Activated CD4-positive, alpha-beta T cell treated with anti-CD3 and anti-CD28 coated beads, Interleukin-2, amount 10 ng/mL, durations not matched to agents 24 days and 14 days (primary cell): Measurements from ENCODE around the gene ATXN2. TPM values are rescaled to one million over a fixed set of nuclear protein-coding genes. Genes with fewer than 3 reads are reported as not detected.

Experiments used
- DNase-seq: peaks from one replicate; pipeline ENCODE4 v3.0.0; 2022
- H3K27ac Mint-ChIP-seq: one replicate; pipeline ENCODE4 v1.8.0; 2022; ENCODE audit warnings: mild to moderate bottlenecking, mixed read lengths
- H3K27me3 Mint-ChIP-seq: one replicate; pipeline ENCODE4 v1.8.0; 2022; ENCODE audit warnings: mixed read lengths
- H3K36me3 Mint-ChIP-seq: one replicate; pipeline ENCODE4 v1.8.0; 2022; ENCODE audit warnings: low read depth, mild to moderate bottlenecking, mixed read lengths
- H3K4me1 Mint-ChIP-seq: one replicate; pipeline ENCODE4 v1.8.0; 2021; ENCODE audit warnings: mixed read lengths
- H3K4me3 Mint-ChIP-seq: one replicate; pipeline ENCODE4 v1.8.0; 2022; ENCODE audit warnings: mild to moderate bottlenecking, moderate library complexity, mixed read lengths
- H3K9me3 Mint-ChIP-seq: one replicate; pipeline ENCODE4 v1.8.0; 2021; ENCODE audit warnings: mixed read lengths
- intact Hi-C: fragments of 100-400 bp; cut with micrococcal nuclease; formaldehyde crosslinking; loops from one replicate; pipeline ENCODE4 v1.15.1; 2023
- total RNA-seq: library from RNA; stranded (reverse); gene quantifications from 2 replicates; pipeline ENCODE4 v1.2.3, GENCODE V29; 2022

The ATXN2 gene
- total RNA-seq, 1 donor from 2014 or later: 53.0 TPM

DNA sequence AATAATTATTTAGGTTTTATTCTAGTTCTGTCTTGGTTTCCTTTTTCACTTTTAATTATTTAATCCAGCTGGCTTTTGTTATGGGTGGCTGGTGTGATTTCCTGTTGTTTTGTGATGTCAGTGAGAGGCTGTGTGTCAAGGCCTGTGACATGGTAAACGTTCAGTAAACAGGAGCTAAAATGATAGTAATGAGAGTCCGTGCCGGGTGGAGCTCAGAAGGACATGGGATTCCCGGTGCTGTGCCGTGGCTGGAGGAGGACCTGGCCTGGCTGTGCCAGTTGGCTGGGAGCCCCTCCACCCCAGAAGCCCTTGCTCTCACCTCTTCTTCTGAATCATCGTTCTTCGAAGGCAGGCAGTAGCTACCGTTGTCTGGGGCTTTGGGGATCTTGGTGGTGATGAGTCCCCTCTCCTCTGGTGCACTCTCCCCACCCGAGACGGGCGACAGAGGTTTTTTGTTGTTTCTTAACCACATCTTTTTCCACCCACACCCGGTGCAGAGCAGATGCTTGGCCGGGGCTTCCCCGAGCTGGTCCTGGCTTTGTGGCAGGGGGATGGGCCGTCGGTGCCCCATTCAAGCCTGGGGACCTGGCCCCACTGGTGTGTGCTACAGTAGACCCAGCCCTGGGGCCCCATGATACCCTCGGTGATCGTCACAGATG lies 164.3 kb downstream of the ATXN2 start:
- peaks cover 35% of the 10 kb centered on the region for H3K36me3 Mint-ChIP-seq
- peak; percentile 96 for DNase-seq

DNA sequence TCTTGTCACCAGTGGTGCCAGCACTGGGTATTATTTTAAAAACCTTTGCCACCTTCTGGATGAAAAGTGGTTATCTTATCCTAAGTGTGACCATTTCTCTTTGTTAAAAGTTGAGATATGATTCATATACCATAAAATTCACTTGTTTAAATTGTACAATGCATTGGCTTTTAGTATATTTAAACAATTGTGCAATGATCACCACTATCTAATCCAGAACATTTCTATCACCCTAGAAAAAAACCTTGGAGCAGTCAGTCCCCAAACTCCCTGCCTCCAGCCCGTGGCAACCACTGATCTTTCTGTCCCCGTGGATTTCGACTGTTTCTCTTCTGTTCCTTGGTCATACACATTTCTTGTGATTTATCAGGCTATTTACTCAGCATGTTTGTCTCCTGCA lies 165.1 kb downstream of the ATXN2 start:
- Mint-ChIP-seq H3K9me3 (no peaks in the 10 kb centered on the region), H3K4me3 (peak overlapping the region; percentile 78), H3K27me3 (no peaks in the 10 kb centered on the region), H3K4me1 (peaks cover 86% of the 10 kb centered on the region), H3K27ac (peak overlapping the region; percentile 97), H3K36me3 (peaks cover 35% of the 10 kb centered on the region)
- intact Hi-C loops: loop anchor here (10.0 kb wide), 1 partner anchor 671 kb away; the partner anchor contains the start of gene NAA25
- no peak for DNase-seq

More for the DNA sequence above, 164.3 kb downstream of the ATXN2 start:
- intact Hi-C loops: loop anchor here (1.0 to 10.0 kb wide), 2 partner anchors 9 to 670 kb away; partner anchors contain the start of gene NAA25
- H3K27ac Mint-ChIP-seq: peak overlapping the region; percentile 97
- H3K9me3 Mint-ChIP-seq: no peaks in the 10 kb centered on the region
- H3K27me3 Mint-ChIP-seq: no peaks in the 10 kb centered on the region
- peak overlapping the region; percentile 78 for H3K4me3 Mint-ChIP-seq
- H3K4me1 Mint-ChIP-seq: peaks cover 83% of the 10 kb centered on the region

DNA sequence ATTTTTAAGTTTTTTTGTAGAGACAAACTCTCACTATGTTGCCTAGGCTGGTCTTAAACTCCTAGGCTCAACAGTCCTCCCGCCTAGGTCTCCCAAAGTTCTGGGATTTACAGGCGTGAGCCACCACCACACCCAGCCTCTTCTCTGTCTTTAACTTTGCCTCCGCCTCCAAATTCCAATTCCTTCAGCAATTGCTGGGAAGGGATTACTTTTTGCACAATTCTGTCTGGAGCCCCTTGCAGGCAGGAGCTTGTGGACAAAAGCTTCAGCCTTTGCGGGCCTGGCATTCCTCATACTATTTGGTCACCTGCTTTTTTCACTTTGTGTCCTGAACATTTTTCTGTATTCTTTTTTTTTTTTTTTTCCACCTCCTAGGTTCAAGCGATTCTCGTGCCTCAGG lies 167.3 kb downstream of the ATXN2 start:
- intact Hi-C loops: loop anchor here (10.0 kb wide), 1 partner anchor 673 kb away; the partner anchor contains the start of gene NAA25
- H3K4me1 Mint-ChIP-seq: peaks cover 79% of the 10 kb centered on the region
- DNase-seq: no peak
- H3K27ac Mint-ChIP-seq: peak overlapping the region; percentile 93
- H3K36me3 Mint-ChIP-seq: peaks cover 34% of the 10 kb centered on the region
- no peaks in the 10 kb centered on the region for H3K27me3 Mint-ChIP-seq
- no peaks in the 10 kb centered on the region for H3K9me3 Mint-ChIP-seq
- H3K4me3 Mint-ChIP-seq: peak overlapping the region; percentile 72

- intact Hi-C loops: loop anchor here (1.0 to 10.0 kb wide), 3 partner anchors 15 to 674 kb away; partner anchors contain the start of gene NAA25
- H3K27ac Mint-ChIP-seq: peak overlapping the region; percentile 93
- H3K9me3 Mint-ChIP-seq: no peaks in the 10 kb centered on the region
- no peaks in the 10 kb centered on the region for H3K27me3 Mint-ChIP-seq
- DNase-seq: peak; percentile 94
- H3K4me3 Mint-ChIP-seq: peak overlapping the region; percentile 81
- peaks cover 79% of the 10 kb centered on the region for H3K4me1 Mint-ChIP-seq
- H3K36me3 Mint-ChIP-seq: peaks cover 33% of the 10 kb centered on the region
Measured at GRCh38 chr12:111430433-111431353, 168.4 kb downstream of the ATXN2 start.

GRCh38 chr12:111429828-111430432 lies 169.2 kb downstream of the ATXN2 start:
- peaks cover 34% of the 10 kb centered on the region for H3K36me3 Mint-ChIP-seq
- intact Hi-C loops: loop anchor here (1.0 to 10.0 kb wide), 3 partner anchors 15 to 675 kb away; partner anchors contain the start of gene NAA25
- peaks cover 79% of the 10 kb centered on the region for H3K4me1 Mint-ChIP-seq
- H3K4me3 Mint-ChIP-seq: peak overlapping the region; percentile 81
- peak overlapping the region; percentile 93 for H3K27ac Mint-ChIP-seq
- DNase-seq: peak; percentile 93
- H3K27me3 Mint-ChIP-seq: no peaks in the 10 kb centered on the region
- no peaks in the 10 kb centered on the region for H3K9me3 Mint-ChIP-seq

DNA sequence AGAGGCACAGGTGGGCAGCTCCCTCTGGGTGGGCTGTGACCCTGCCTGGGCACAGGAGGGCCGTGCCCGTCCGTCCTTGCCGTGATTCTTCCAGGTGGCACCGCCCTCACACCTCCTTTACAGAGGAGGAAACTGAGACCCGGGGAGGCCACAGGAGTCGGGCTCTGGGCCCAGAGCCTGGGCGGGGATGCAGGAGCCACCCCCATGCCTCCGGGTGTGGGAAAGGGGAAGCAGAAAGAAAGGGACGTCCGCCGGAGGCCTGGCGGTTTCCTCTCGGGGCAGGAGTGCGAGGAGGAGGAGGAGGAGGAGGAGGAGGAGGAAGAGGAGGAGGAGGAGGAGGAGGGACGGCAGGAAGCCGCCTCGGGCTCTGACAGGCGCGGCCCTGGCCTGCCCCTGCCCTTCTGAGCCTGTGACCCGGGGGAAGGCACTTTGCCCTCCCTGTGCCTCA lies 170.4 kb downstream of the ATXN2 start:
- H3K4me3 Mint-ChIP-seq: peak overlapping the region; percentile 81
- H3K27me3 Mint-ChIP-seq: no peaks in the 10 kb centered on the region

DNA sequence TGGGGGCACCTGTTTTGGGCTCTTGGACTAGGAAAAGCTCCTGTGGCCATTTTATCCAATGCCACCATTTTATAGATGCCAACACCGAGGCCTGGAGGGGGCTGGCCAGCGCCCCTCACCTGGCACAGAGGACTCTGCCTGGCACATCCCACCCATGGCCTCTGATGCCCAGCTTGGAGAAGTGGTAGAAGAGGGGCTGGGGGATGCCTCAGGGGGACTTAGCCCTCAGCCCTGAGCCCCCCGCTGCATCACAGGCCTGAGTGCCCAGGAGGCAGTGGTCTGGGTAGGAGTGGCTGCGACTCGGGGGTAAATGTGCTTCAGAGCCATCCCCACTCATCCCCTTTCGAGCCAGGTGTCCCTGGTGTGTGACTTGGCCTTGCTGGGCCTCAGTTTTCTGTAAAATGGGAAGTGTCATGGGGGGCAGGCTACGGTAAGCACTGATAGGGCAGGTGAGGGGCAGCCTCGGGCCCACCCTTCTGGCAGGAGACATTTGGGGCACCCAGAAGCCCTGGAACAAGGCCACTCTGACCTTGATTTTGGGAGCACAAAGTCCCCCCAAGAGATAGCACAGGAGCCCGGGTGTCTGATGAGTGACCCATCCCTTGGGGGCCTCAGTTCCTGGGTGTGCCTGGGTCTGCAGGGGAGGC lies 170.9 kb downstream of the ATXN2 start:
- Mint-ChIP-seq H3K27ac (peak overlapping the region; percentile 95), H3K27me3 (no peaks in the 10 kb centered on the region), H3K9me3 (no peaks in the 10 kb centered on the region), H3K4me1 (peaks cover 70% of the 10 kb centered on the region), H3K4me3 (peak overlapping the region; percentile 81), H3K36me3 (peaks cover 30% of the 10 kb centered on the region)
- DNase-seq: no peak
- intact Hi-C loops: no loop called here

More for the DNA sequence above, 170.4 kb downstream of the ATXN2 start:
- H3K36me3 Mint-ChIP-seq: peaks cover 32% of the 10 kb centered on the region
- peaks cover 75% of the 10 kb centered on the region for H3K4me1 Mint-ChIP-seq
- no peaks in the 10 kb centered on the region for H3K9me3 Mint-ChIP-seq
- intact Hi-C loops: no loop called here
- H3K27ac Mint-ChIP-seq: peak overlapping the region; percentile 95
- peak; percentile 79 for DNase-seq

GRCh38 chr12:111427417-111428074 lies 171.6 kb downstream of the ATXN2 start:
- H3K27me3 Mint-ChIP-seq: no peaks in the 10 kb centered on the region
- intact Hi-C loops: no loop called here
- H3K27ac Mint-ChIP-seq: peak overlapping the region; percentile 95
- peak overlapping the region; percentile 81 for H3K4me3 Mint-ChIP-seq
- H3K4me1 Mint-ChIP-seq: peaks cover 68% of the 10 kb centered on the region
- no peaks in the 10 kb centered on the region for H3K9me3 Mint-ChIP-seq
- H3K36me3 Mint-ChIP-seq: peaks cover 29% of the 10 kb centered on the region
- DNase-seq: no peak

- H3K4me3 Mint-ChIP-seq: peak overlapping the region; percentile 62
- H3K36me3 Mint-ChIP-seq: peaks cover 32% of the 10 kb centered on the region
- no peak for DNase-seq
- intact Hi-C loops: no loop called here
- H3K4me1 Mint-ChIP-seq: peaks cover 58% of the 10 kb centered on the region
- H3K9me3 Mint-ChIP-seq: no peaks in the 10 kb centered on the region
- H3K27ac Mint-ChIP-seq: peak overlapping the region; percentile 85
- no peaks in the 10 kb centered on the region for H3K27me3 Mint-ChIP-seq
Measured at GRCh38 chr12:111426344-111427185, 172.6 kb downstream of the ATXN2 start.

GRCh38 chr12:111425655-111426054 lies 173.5 kb downstream of the ATXN2 start:
- intact Hi-C loops: no loop called here
- peaks cover 35% of the 10 kb centered on the region for H3K36me3 Mint-ChIP-seq
- H3K27me3 Mint-ChIP-seq: no peaks in the 10 kb centered on the region
- H3K9me3 Mint-ChIP-seq: no peaks in the 10 kb centered on the region
- peak overlapping the region; percentile 54 for H3K4me3 Mint-ChIP-seq
- H3K27ac Mint-ChIP-seq: peak overlapping the region; percentile 85
- H3K4me1 Mint-ChIP-seq: peaks cover 53% of the 10 kb centered on the region
- DNase-seq: no peak

GRCh38 chr12:111424793-111425251 lies 174.3 kb downstream of the ATXN2 start:
- no peaks in the 10 kb centered on the region for H3K9me3 Mint-ChIP-seq
- peak overlapping the region; percentile 85 for H3K27ac Mint-ChIP-seq
- no peak for DNase-seq
- no peaks in the 10 kb centered on the region for H3K27me3 Mint-ChIP-seq
- H3K4me3 Mint-ChIP-seq: peak overlapping the region; percentile 12
- peaks cover 39% of the 10 kb centered on the region for H3K36me3 Mint-ChIP-seq
- intact Hi-C loops: no loop called here
- H3K4me1 Mint-ChIP-seq: peaks cover 49% of the 10 kb centered on the region

- peak overlapping the region; percentile 85 for H3K27ac Mint-ChIP-seq
- peaks cover 46% of the 10 kb centered on the region for H3K4me1 Mint-ChIP-seq
- no peak for DNase-seq
- intact Hi-C loops: no loop called here
- peaks cover 41% of the 10 kb centered on the region for H3K36me3 Mint-ChIP-seq
- no peaks in the 10 kb centered on the region for H3K27me3 Mint-ChIP-seq
- peak overlapping the region; percentile 12 for H3K4me3 Mint-ChIP-seq
- no peaks in the 10 kb centered on the region for H3K9me3 Mint-ChIP-seq
Measured at GRCh38 chr12:111424189-111424792, 174.8 kb downstream of the ATXN2 start.
